GM19238 (cell line): ENCODE measurements around the gene ZNF436.
A peak's percentile ranks its signal among the peaks of the same experiment; 100 is the strongest.

Experiments
- DNase-seq: peaks from one replicate; pipeline ENCODE4 v3.0.0; 2011; ENCODE audit warnings: low spot score; ENCODE audit not compliant: insufficient read length

Gene ZNF436

GRCh38 chr1:23366598-23366997 lies 3.0 kb downstream of the ZNF436 start:
- DNase-seq, result no peak

- no peak for DNase-seq
Measured at GRCh38 chr1:23366146-23366545, 3.5 kb downstream of the ZNF436 start.

DNA sequence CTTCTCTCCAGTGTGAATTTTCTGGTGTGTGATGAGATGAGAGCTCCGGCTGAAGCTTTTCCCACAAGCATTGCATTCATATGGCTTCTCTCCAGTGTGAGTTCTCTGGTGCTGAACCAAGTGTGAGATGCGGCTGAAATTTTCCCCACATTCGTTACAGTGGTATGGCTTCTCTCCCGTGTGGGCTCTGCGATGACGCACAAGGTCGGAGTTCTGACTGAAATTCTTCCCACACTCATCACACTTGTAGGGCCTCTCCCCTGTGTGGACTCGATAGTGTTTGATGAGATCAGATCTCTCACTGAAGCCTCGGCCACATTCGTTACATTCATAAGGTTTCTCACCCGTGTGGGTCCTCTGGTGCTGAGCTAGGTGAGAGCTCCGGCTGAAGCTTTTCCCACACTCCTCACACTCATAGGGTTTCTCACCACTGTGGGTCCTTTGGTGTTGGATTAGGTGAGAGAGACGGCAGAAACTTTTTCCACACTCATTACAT lies 7.4 kb downstream of the ZNF436 start:
- DNase-seq, result no peak

- no peak for DNase-seq
Measured at GRCh38 chr1:23358310-23358875, 11.2 kb downstream of the ZNF436 start.

- DNase-seq, result no peak
Measured at GRCh38 chr1:23357138-23357908, 12.3 kb downstream of the ZNF436 start.

DNA sequence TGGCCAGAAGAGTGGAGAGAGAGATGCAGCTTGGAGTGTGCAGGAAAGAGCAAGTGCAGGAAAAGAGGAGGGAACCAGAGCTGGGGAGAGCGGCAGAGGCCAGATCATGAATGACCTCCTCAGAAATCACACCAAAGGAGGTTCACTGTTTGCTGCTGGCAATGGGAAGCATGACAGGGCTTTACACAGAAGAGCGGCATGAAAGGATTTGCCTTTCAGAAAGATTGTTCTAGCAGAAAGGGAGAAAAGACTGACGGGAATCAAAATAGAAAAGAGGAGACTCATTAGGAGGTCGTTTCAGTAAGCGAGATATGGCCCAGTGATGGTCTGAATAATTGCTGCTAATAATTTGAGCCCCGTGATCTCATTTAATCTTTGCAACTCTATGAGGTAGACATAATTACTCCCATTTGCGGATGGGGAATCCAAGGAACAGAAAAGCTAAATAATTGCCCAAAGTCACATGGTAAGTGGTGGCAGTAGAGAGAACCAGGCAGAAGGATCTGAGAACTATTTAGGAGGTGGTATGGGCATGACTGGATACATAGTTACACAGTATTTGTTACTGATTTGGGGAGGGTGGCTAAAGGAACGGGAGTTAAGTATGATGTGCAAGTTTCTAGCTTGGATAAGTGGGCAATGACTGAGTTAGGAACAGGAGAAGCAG lies 13.0 kb downstream of the ZNF436 start:
- no peak for DNase-seq

DNA sequence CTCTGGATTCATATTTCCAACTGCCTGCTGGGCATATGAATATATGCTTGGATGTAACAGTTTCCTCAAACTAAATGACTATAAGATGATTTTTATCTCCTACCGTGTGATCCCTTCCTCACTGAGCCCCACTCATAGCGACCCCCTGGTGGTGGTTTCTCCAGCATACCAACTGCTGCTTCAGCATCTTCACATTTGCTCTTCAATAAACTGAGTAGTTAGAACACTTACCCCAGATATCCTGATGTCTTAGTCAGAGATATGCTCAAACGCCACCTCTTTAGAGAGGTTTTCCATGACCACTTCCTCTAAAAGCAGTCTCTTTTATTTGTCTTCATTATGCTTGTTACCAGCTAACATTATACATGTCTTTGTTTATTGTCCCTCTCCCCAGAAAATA lies 15.4 kb downstream of the ZNF436 start:
- no peak for DNase-seq

DNA sequence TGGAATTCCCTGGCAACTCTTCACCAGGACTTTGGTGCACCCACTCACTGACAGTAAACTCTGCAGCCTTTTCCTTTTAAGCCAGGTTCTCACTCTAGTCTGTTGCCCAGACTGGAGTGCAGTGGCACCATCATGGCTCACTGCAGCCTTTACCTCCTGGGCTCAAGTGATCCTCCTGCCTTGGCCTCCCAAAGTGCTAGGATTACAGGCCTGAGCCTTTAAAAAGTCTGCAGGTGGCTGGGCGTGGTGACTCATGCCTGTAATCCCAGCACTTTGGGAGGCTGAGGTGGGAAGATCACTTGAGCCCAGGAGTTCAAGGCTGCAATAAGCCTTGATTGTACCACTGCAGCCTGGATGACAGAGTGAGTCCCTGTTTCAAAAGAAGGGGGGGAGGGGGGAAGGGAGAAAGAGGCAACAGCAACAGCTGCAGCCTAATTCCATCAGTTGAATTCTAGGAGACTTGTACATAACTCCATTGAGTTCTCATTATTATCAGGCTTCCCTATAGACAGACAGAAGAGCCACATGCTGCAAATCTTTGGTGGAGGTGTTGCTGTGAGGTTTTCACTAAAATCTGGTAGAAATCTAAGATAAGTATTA lies 17.4 kb downstream of the ZNF436 start:
- DNase-seq, result no peak

DNA sequence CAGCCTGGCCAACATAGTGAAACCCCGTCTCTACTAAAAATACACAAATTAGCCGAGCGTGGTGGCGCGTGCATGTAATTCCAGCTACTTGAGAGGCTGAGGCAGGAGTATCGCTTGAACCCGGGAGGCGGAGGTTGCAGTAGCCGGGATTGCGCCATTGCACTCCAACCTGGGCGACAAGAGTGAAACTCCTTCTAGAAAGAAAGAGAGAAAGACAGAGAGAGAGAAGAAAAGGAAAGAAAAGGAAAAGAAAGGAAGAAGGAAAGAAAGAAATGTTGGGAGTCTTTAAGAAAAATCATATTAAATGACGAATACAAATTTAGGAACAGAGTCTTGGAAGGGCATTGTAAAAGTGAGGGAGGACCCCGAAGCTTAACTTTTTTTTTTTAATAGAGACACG lies 23.7 kb downstream of the ZNF436 start:
- DNase-seq, result no peak

DNA sequence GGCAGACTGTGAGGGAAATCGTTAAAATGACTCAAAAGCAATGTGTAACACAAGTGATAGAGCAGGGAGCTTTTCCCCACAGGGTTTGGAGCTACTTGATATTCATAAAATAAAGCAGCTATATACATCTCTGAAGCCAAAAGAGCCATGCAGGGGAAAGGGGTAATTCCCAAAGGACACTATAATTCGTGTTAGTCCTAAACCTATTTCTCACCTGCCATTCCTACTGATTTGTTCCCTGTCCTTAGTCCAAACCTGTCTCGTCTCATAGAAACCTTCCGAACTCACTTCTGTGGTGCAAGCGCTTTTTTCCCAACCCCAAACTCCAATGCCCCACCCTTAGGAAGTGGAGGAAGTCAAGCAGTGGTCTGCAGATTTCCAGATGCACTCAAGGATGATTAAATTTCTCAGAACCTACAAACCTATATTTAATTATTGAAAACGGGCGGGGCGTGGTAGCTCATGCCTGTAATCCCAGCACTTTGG lies 24.6 kb downstream of the ZNF436 start:
- no peak for DNase-seq

DNA sequence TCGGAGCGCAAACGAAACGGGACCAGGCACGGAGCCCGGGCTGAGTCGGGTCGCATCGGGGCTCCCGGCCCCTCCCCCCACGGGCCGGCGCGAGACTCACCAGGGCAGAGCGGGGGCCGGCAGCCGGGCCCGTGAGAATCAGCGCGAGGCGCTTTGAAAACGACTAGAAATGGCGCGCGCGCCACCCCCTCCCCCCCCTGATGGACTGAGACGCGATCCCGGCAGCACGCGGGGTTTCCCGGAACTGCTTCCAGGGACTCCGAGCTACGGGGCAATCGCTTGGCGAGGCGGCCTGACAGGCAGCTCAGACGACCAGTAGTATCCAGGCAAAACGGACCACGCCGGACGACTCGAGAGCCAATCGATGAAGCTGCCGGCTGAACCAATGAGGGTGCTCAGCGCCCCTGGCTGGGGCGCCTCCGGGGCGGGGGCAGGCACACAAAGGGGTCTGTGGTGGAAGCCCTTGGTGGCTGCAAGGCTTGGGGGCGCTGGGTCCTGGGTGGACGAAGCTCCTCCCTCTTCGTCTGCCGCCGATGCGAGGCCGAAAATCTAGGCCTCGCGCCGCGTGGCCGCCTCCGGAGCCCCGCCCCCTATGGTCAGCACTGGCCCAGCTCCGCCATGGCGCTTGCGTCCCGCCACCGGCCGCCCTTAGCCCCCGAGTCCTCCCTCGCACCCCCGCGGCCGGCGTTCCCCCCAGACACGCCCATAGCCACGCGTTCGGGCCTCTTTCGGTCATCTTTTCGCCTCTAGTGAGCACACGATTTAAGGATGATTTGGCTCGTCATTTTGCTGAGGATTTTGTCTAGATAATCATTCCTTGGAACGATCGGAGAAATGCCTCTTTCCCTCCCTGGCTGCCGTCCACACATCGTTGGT lies 25.3 kb downstream of the ZNF436 start, which contains the start of gene HNRNPR:
Gene HNRNPR, minus strand, starts transcription at position 174 of the 876 bp plus-strand sequence. CDS start 3,276 bp downstream, outside the sequence.
- DNase-seq, result peak; percentile 99

- peak; percentile 5 for DNase-seq
Measured at GRCh38 chr1:23343221-23344110, 26.2 kb downstream of the ZNF436 start.

DNA sequence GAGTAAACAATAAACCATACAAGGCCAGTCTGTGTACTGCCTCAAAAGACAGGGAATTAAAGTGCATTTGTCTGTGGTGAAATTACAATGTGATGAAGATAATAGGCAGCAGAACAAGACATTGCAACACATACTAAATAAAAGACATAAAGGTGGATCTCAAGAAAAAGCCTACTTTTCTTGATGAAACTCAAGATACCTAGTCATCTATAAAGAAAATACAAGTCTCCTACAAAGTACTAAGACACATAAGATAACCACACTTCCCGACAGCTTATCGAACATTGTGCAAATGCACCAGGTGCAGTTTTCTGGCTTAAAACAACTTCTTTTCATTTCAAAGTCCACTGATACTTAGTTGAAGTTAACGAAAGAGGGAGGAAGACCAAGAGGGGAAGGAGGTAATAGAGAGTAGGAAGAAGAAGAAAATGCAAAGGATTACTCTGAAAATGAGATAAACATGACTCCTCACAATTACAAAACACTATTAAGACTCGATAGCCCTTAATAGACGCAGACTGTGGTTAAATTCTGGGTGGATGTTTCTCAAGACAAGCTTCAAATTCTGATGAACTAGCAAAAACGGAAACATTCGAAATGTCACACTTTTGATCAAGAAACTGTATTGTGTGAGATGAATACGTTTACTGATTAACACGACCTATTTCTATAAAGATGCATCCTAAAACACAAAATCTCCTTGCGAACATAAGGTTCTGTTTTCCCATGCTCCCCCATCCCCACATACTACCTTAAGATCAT lies 27.5 kb downstream of the ZNF436 start:
- no peak for DNase-seq

- no peak for DNase-seq
Measured at GRCh38 chr1:23339632-23340031, 30.0 kb downstream of the ZNF436 start.

- DNase-seq, result no peak
Measured at GRCh38 chr1:23337869-23338268, 31.8 kb downstream of the ZNF436 start.

DNA sequence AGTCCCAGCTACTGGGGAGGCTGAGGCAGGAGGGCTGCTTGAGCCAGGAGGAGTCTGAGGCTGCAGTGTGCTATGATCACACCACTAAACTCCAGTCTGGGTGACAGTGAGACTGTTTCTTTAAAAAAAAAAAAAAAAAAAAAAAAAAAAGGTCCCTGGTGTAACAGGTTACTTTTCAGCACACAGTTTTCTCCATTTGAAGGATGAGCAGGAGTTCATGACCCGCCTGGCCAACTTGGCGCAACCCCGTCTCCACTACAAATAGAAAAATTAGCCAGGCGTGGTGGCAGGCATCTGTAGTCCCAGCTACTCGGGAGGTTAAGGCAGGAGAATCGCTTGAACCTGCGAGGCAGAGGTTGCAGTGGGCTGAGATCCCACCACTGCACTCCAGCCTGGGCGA lies 37.9 kb downstream of the ZNF436 start:
- no peak for DNase-seq

GRCh38 chr1:23330846-23331245 lies 38.8 kb downstream of the ZNF436 start:
- DNase-seq, result no peak

DNA sequence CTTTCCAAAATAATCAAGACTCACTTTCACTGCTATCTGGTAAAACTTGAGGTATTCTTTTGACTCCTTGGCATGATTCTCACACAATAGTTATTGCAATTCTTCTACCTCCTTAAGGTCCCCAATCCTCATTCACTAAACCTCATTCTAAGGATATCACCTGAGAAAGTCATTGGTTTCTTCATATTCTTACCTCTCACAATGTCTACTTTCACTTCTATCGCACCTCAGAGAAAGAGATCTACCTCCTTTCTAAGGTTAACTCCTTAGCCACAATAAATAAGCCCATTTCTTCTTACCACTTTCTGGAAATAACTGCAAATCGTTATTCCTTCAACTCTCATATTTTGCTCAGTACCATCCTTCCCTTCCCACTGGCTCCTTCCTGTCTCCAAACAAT lies 44.2 kb downstream of the ZNF436 start:
- DNase-seq, result no peak

- DNase-seq, result no peak
Measured at GRCh38 chr1:23322770-23323169, 46.9 kb downstream of the ZNF436 start.
